Stimulated activated CD8-positive, alpha-beta memory T cell treated with anti-CD3 and anti-CD28 coated beads, Interleukin-15, amount 100 ng/mL, for 24 hours (primary cell): ENCODE results near the gene ATP13A2.

ENCODE experiments used
- DNase-seq: peaks from one replicate; pipeline ENCODE4 v3.0.0-alpha.2; 2020; ENCODE audit warnings: low read depth

Gene ATP13A2

GRCh38 chr1:17001760-17002523 lies 9.8 kb downstream of the ATP13A2 start:
- no peak for DNase-seq

- DNase-seq, result no peak
Observed at GRCh38 chr1:16999863-17000262, 11.9 kb downstream of the ATP13A2 start.

- DNase-seq, result no peak
Observed at GRCh38 chr1:16998589-16998988, 13.1 kb downstream of the ATP13A2 start.

- no peak for DNase-seq
Observed at GRCh38 chr1:16996845-16997244, 14.9 kb downstream of the ATP13A2 start.

- no peak for DNase-seq
Observed at GRCh38 chr1:16993521-16994038, 18.1 kb downstream of the ATP13A2 start.

- DNase-seq, result no peak
Observed at GRCh38 chr1:16992675-16993074, 19.1 kb downstream of the ATP13A2 start.

- DNase-seq, result no peak
Observed at GRCh38 chr1:16992102-16992501, 19.6 kb downstream of the ATP13A2 start.

GRCh38 chr1:16991571-16991970 lies 20.2 kb downstream of the ATP13A2 start:
- DNase-seq, result no peak

GRCh38 chr1:16989676-16990391 lies 21.9 kb downstream of the ATP13A2 start:
- no peak for DNase-seq

- DNase-seq, result no peak
Observed at GRCh38 chr1:16988210-16988609, 23.5 kb downstream of the ATP13A2 start.

- DNase-seq, result no peak
Observed at GRCh38 chr1:16986962-16987361, 24.8 kb downstream of the ATP13A2 start.

- no peak for DNase-seq
Observed at GRCh38 chr1:16986560-16986959, 25.2 kb downstream of the ATP13A2 start.

GRCh38 chr1:16986113-16986512 lies 25.6 kb downstream of the ATP13A2 start:
- DNase-seq, result no peak

- DNase-seq, result no peak
Observed at GRCh38 chr1:16984717-16985116, 27.0 kb downstream of the ATP13A2 start.

GRCh38 chr1:16983649-16984048 lies 28.1 kb downstream of the ATP13A2 start:
- DNase-seq, result no peak

GRCh38 chr1:16982902-16983301 lies 28.8 kb downstream of the ATP13A2 start:
- DNase-seq, result no peak

GRCh38 chr1:16981269-16981849 lies 30.4 kb downstream of the ATP13A2 start:
- no peak for DNase-seq

GRCh38 chr1:16980473-16981268 lies 31.1 kb downstream of the ATP13A2 start, which contains the start of gene MFAP2:
Gene MFAP2 (minus strand): TSS chr1:16980620. CDS start chr1:16978273, 2,347 bp downstream.
- no peak for DNase-seq

- DNase-seq, result no peak
Observed at GRCh38 chr1:16979475-16980327, 32.0 kb downstream of the ATP13A2 start.

GRCh38 chr1:16978567-16979474 lies 32.9 kb downstream of the ATP13A2 start:
- no peak for DNase-seq
